T-cell (primary cell): ENCODE results near the gene GRIN2A. TPM values are rescaled to one million over a fixed set of nuclear protein-coding genes. Genes with fewer than 3 reads are reported as not detected.

Experiments used
- ATAC-seq, 4 experiments: fragments of 200-7000 bp in 3 of 4; fragments of 150-1000 bp in 1 of 4; cut with Tn5 transposase; replicated peaks in 1 of 4; 1 replicate in 3 of 4; 2 replicates in 1 of 4; pipeline ENCODE4 v1.10.0; 2021; ENCODE audit warnings: moderate library complexity in 3 of 4, mild to moderate bottlenecking in 2 of 4, moderate number of reproducible peaks in 1 of 4
- CTCF ChIA-PET, 2 donors: fragments of 300-600 bp; sonication (Branson Sonifier 250); formaldehyde crosslinking; loops; one replicate each; lab custom pipeline; 2022; ENCODE audit warnings: antibody characterized with exemption in 2 of 2; lab: Charles Lee
- POLR2A ChIA-PET, 2 donors: fragments of 300-600 bp; sonication (Branson Sonifier 250); formaldehyde crosslinking; loops; one replicate each; lab custom pipeline; 2022; ENCODE audit warnings: antibody characterized with exemption in 2 of 2; lab: Charles Lee
- DNase-seq, 35 experiments: peaks; one replicate each; pipeline versions ENCODE4 v3.0.0 to v3.0.0-alpha.2; 2013 to 2023
- H3K27ac ChIP-seq: one replicate; pipeline ENCODE4 v1.5.1; 2013; ENCODE audit warnings: low read length
- H3K27me3 ChIP-seq, 2 experiments: replicated peaks in 1 of 2; 1 replicate in 1 of 2; 2 replicates in 1 of 2; pipeline versions ENCODE4 v1.6.1 to v1.7.0; 2013; ENCODE audit warnings: low read length in 1 of 2, mixed read lengths in 1 of 2; ENCODE audit not compliant: control insufficient read depth in 2 of 2, insufficient read depth in 2 of 2; ENCODE audit errors: extremely low read depth in 1 of 2
- H3K36me3 ChIP-seq, 2 donors: 1 replicate in 1 of 2; 2 replicates in 1 of 2; pipeline versions ENCODE4 v1.6.1 to v1.7.0; 2013; ENCODE audit warnings: low read length in 1 of 2; ENCODE audit not compliant: control insufficient read depth in 2 of 2, insufficient read depth in 1 of 2; ENCODE audit errors: extremely low read depth in 1 of 2
- H3K4me1 ChIP-seq, 2 experiments: 1 replicate in 1 of 2; 2 replicates in 1 of 2; pipeline versions ENCODE4 v1.6.1 to v1.7.0; 2013; ENCODE audit warnings: low read length in 2 of 2, mixed read lengths in 1 of 2; ENCODE audit not compliant: insufficient read depth in 2 of 2, control insufficient read depth in 1 of 2; ENCODE audit errors: extremely low read depth in 1 of 2
- H3K4me3 ChIP-seq, 2 donors: 1 replicate in 1 of 2; 2 replicates in 1 of 2; pipeline versions ENCODE4 v1.5.1 to v1.7.0; 2013; ENCODE audit warnings: mild to moderate bottlenecking in 2 of 2, low read length in 1 of 2, moderate library complexity in 1 of 2; ENCODE audit not compliant: control insufficient read depth in 1 of 2; ENCODE audit errors: extremely low read depth in 1 of 2
- H3K9me3 ChIP-seq: 2 replicates; pipeline ENCODE4 v1.7.0; 2013
- H3K27ac Mint-ChIP-seq, 2 donors: one replicate each; pipeline ENCODE4 v1.8.0; 2020 to 2021; ENCODE audit warnings: mild to moderate bottlenecking in 2 of 2, mixed read lengths in 2 of 2
- H3K27me3 Mint-ChIP-seq, 2 donors: one replicate each; pipeline ENCODE4 v1.8.0; 2021 to 2022; ENCODE audit warnings: mixed read lengths in 2 of 2
- H3K36me3 Mint-ChIP-seq: one replicate; pipeline ENCODE4 v1.8.0; 2021; ENCODE audit warnings: mixed read lengths
- H3K4me1 Mint-ChIP-seq, 3 donors: one replicate each; pipeline ENCODE4 v1.8.0; 2020 to 2022; ENCODE audit warnings: mixed read lengths in 3 of 3, mild to moderate bottlenecking in 1 of 3
- H3K4me3 Mint-ChIP-seq, 3 donors: one replicate each; pipeline ENCODE4 v1.8.0; 2020 to 2022; ENCODE audit warnings: mild to moderate bottlenecking in 3 of 3, mixed read lengths in 3 of 3, moderate library complexity in 3 of 3
- H3K9me3 Mint-ChIP-seq, 3 donors: one replicate each; pipeline ENCODE4 v1.8.0; 2020 to 2022; ENCODE audit warnings: mixed read lengths in 3 of 3
- WGBS: methylation state at CpG from one replicate; pipeline ENCODE4 v1.1.5; 2013; ENCODE audit warnings: missing lambda C conversion rate; ENCODE audit not compliant: insufficient coverage; 5-methylcytosine and 5-hydroxymethylcytosine counted together
- total RNA-seq, 35 experiments: library from RNA in 6 of 35; stranded (reverse) in 6 of 35; fragments of 120-200 nt in 1 of 35; gene quantifications; one replicate each; pipeline versions ENCODE4 v1.2.1 to v1.2.4 and lab custom pipeline; 2013 to 2026

GRIN2A gene
- total RNA-seq, 5 donors from 2014 or later (not counting 1 experiment from before 2014, with no cell fraction given), result 0.03 TPM; not detected in 4

GRCh38 chr16:10107081-10107480, 75.1 kb downstream of the GRIN2A start:
- Mint-ChIP-seq H3K27ac (no peak overlapping the region), H3K9me3 (no peaks in the 10 kb centered on the region), H3K36me3 (no peaks in the 10 kb centered on the region), H3K4me3 (no peak overlapping the region), H3K27me3 (peaks cover 0 to 10% of the 10 kb centered on the region in 2 donors), H3K4me1 (no peaks in the 10 kb centered on the region)
- Histone ChIP-seq H3K27me3 (peaks cover 0 to 4% of the 10 kb centered on the region in 2 experiments), H3K36me3 (no peaks in the 10 kb centered on the region), H3K27ac (no peak overlapping the region), H3K9me3 (no peaks in the 10 kb centered on the region), H3K4me1 (no peaks in the 10 kb centered on the region), H3K4me3 (no peak overlapping the region)
- WGBS, result no CpG with 5 or more reads among the region's 1 CpG
- CTCF ChIA-PET, result no interaction called here
- no peak for DNase-seq
- POLR2A ChIA-PET, result interaction anchor here in 1 of 2 donors (0.6 kb wide), 1 partner anchor 1479 kb away, joined by 4 read pairs; no protein-coding TSS in a partner anchor
- ATAC-seq, result no peak

GRCh38 chr16:10103700-10104099, 78.5 kb downstream of the GRIN2A start:
- DNase-seq (no peak), ATAC-seq (no peak)
- H3K27ac Mint-ChIP-seq, result no peak overlapping the region
- H3K4me1 Mint-ChIP-seq, result no peaks in the 10 kb centered on the region
- no CpG with 5 or more reads among the region's 1 CpG for WGBS
- no peaks in the 10 kb centered on the region for H3K9me3 ChIP-seq
- H3K27me3 Mint-ChIP-seq, result peaks cover 0 to 10% of the 10 kb centered on the region in 2 donors
- H3K36me3 Mint-ChIP-seq, result no peaks in the 10 kb centered on the region
- H3K4me1 ChIP-seq, result no peaks in the 10 kb centered on the region
- ChIA-PET POLR2A (no interaction called here), CTCF (no interaction called here)
- H3K9me3 Mint-ChIP-seq, result peaks cover 3 to 4% (median 4%) of the 10 kb centered on the region in 3 donors
- H3K4me3 Mint-ChIP-seq, result no peak overlapping the region
- H3K4me3 ChIP-seq, result no peak overlapping the region
- no peak overlapping the region for H3K27ac ChIP-seq
- H3K36me3 ChIP-seq, result no peaks in the 10 kb centered on the region
- H3K27me3 ChIP-seq, result peaks cover 0 to 6% of the 10 kb centered on the region in 2 experiments

GRCh38 chr16:10103118-10103517, 79.1 kb downstream of the GRIN2A start:
- Mint-ChIP-seq H3K4me3 (no peak overlapping the region), H3K27ac (no peak overlapping the region), H3K9me3 (peaks cover 3 to 4% (median 4%) of the 10 kb centered on the region in 3 donors), H3K27me3 (peaks cover 0 to 10% of the 10 kb centered on the region in 2 donors), H3K4me1 (no peaks in the 10 kb centered on the region), H3K36me3 (no peaks in the 10 kb centered on the region)
- no peak for ATAC-seq
- no peak for DNase-seq
- Histone ChIP-seq H3K27ac (no peak overlapping the region), H3K36me3 (no peaks in the 10 kb centered on the region), H3K27me3 (peaks cover 0 to 6% of the 10 kb centered on the region in 2 experiments), H3K9me3 (no peaks in the 10 kb centered on the region), H3K4me3 (no peak overlapping the region), H3K4me1 (no peaks in the 10 kb centered on the region)
- ChIA-PET POLR2A (no interaction called here), CTCF (no interaction called here)

GRCh38 chr16:10100829-10101228, 81.4 kb downstream of the GRIN2A start:
- no peak overlapping the region for H3K27ac ChIP-seq
- H3K36me3 ChIP-seq, result no peaks in the 10 kb centered on the region
- ChIA-PET POLR2A (no interaction called here), CTCF (no interaction called here)
- Mint-ChIP-seq H3K4me1 (no peaks in the 10 kb centered on the region), H3K27me3 (peaks cover 0 to 15% of the 10 kb centered on the region in 2 donors), H3K36me3 (no peaks in the 10 kb centered on the region), H3K27ac (no peak overlapping the region), H3K9me3 (peaks cover 3 to 8% (median 4%) of the 10 kb centered on the region in 3 donors), H3K4me3 (no peak overlapping the region)
- no peak overlapping the region for H3K4me3 ChIP-seq
- ATAC-seq, result no peak
- H3K4me1 ChIP-seq, result no peaks in the 10 kb centered on the region
- peaks cover 0 to 6% of the 10 kb centered on the region in 2 experiments for H3K27me3 ChIP-seq
- DNase-seq, result no peak
- no peaks in the 10 kb centered on the region for H3K9me3 ChIP-seq
- 50% methylated on average over 3 of the region's 4 CpGs for WGBS

GRCh38 chr16:10098991-10099390, 83.2 kb downstream of the GRIN2A start:
- no peak for ATAC-seq
- H3K4me1 ChIP-seq, result no peaks in the 10 kb centered on the region
- POLR2A ChIA-PET, result no interaction called here

GRCh38 chr16:10097271-10097670, 85.0 kb downstream of the GRIN2A start:
- H3K27ac ChIP-seq, result no peak overlapping the region
- H3K9me3 Mint-ChIP-seq, result peaks cover 3 to 8% (median 4%) of the 10 kb centered on the region in 3 donors
- peaks cover 0 to 4% of the 10 kb centered on the region in 2 donors for H3K27me3 Mint-ChIP-seq
- ChIA-PET CTCF (no interaction called here), POLR2A (no interaction called here)
- H3K9me3 ChIP-seq, result no peaks in the 10 kb centered on the region
- no peak overlapping the region for H3K4me3 Mint-ChIP-seq
- no peaks in the 10 kb centered on the region for H3K36me3 Mint-ChIP-seq
- H3K27me3 ChIP-seq, result peaks cover 0 to 6% of the 10 kb centered on the region in 2 experiments
- H3K4me1 ChIP-seq, result no peaks in the 10 kb centered on the region
- H3K4me1 Mint-ChIP-seq, result no peaks in the 10 kb centered on the region
- H3K27ac Mint-ChIP-seq, result no peak overlapping the region
- no peak for DNase-seq
- no CpG with 5 or more reads among the region's 2 CpGs for WGBS
- ATAC-seq, result no peak
- H3K36me3 ChIP-seq, result no peaks in the 10 kb centered on the region
- H3K4me3 ChIP-seq, result no peak overlapping the region

More at GRCh38 chr16:10098991-10099390, 83.2 kb downstream of the GRIN2A start:
- H3K4me3 ChIP-seq, result no peak overlapping the region
- H3K4me1 Mint-ChIP-seq, result no peaks in the 10 kb centered on the region
- no peak overlapping the region for H3K27ac Mint-ChIP-seq
- peaks cover 0 to 8% of the 10 kb centered on the region in 2 donors for H3K27me3 Mint-ChIP-seq
- no peak overlapping the region for H3K27ac ChIP-seq
- H3K36me3 Mint-ChIP-seq, result no peaks in the 10 kb centered on the region
- H3K36me3 ChIP-seq, result no peaks in the 10 kb centered on the region
- CTCF ChIA-PET, result no interaction called here
- peaks cover 3 to 8% (median 4%) of the 10 kb centered on the region in 3 donors for H3K9me3 Mint-ChIP-seq
- no peak for DNase-seq
- H3K9me3 ChIP-seq, result no peaks in the 10 kb centered on the region
- H3K4me3 Mint-ChIP-seq, result no peak overlapping the region
- peaks cover 0 to 6% of the 10 kb centered on the region in 2 experiments for H3K27me3 ChIP-seq

GRCh38 chr16:10093576-10093975, 88.7 kb downstream of the GRIN2A start:
- Histone ChIP-seq H3K27ac (no peak overlapping the region), H3K36me3 (no peaks in the 10 kb centered on the region), H3K4me3 (no peak overlapping the region), H3K27me3 (no peaks in the 10 kb centered on the region), H3K9me3 (no peaks in the 10 kb centered on the region), H3K4me1 (no peaks in the 10 kb centered on the region)
- peaks cover 0 to 5% (median 5%) of the 10 kb centered on the region in 3 donors for H3K9me3 Mint-ChIP-seq
- H3K27me3 Mint-ChIP-seq, result peaks cover 0 to 6% of the 10 kb centered on the region in 2 donors
- WGBS, result 71% methylated on average over 6 of the region's 8 CpGs
- no peak for ATAC-seq
- H3K36me3 Mint-ChIP-seq, result no peaks in the 10 kb centered on the region
- no peak overlapping the region for H3K4me3 Mint-ChIP-seq
- H3K27ac Mint-ChIP-seq, result no peak overlapping the region
- ChIA-PET CTCF (no interaction called here), POLR2A (no interaction called here)
- DNase-seq, result no peak
- no peaks in the 10 kb centered on the region for H3K4me1 Mint-ChIP-seq
